ENCODE data around the gene FRS3. TPM values are rescaled to one million over a fixed set of nuclear protein-coding genes. Genes with fewer than 3 reads are reported as not detected.
A peak's percentile ranks its signal among the peaks of the same experiment; 100 is the strongest.

FRS3 gene
- total and polyA plus RNA-seq, 9 of the 15 experiments (the other 6 are each of a cell fraction or from before 2014, with no cell fraction given): 0.03 to 3.7 (median 1.6) TPM

- TF ChIP-seq CEBPG (CRISPR knock-in tag; IDR thresholded peaks at IDR 0.05) (peak; percentile 86), CEBPG (tag; conservative IDR thresholded peaks at IDR 0.05 in 1 of 2, IDR thresholded peaks at IDR 0.05 in 1 of 2) (peak; percentile 92 to 97), TAL1 (IDR thresholded peaks at IDR 0.05) (peak; percentile 80), TEAD4 (IDR thresholded peaks at IDR 0.05; ENCODE audit: low read length) (peak; percentile 85), TEAD4 (CRISPR knock-in tag; IDR thresholded peaks at IDR 0.05; ENCODE audit: borderline replicate concordance) (no peak), HDAC2 (IDR thresholded peaks at IDR 0.05) (peak; percentile 51; the same call in 1 of the 2 replicates), ZEB2 (IDR thresholded peaks at IDR 0.05) (peak; percentile 81), CBFA2T3 (IDR thresholded peaks at IDR 0.05) (peak; percentile 78), PTTG1 (tag; IDR thresholded peaks at IDR 0.05; ENCODE audit: low read depth) (no peak), CTBP1 (IDR thresholded peaks at IDR 0.05; ENCODE audit: borderline replicate concordance) (peak; percentile 96; the same call in 1 of the 2 replicates), NONO (IDR thresholded peaks at IDR 0.05; ENCODE audit: low read depth in 2 of 2, low read length in 1 of 2) (no peak), CXXC5 (CRISPR knock-in tag; IDR thresholded peaks at IDR 0.05) (peak; percentile 52), SMARCC2 (IDR thresholded peaks at IDR 0.05; ENCODE audit: low read depth) (peak; percentile 52; the same call in 1 of the 2 replicates), PML (IDR thresholded peaks at IDR 0.05; ENCODE audit: low read length) (peak; percentile 67; the same call in 1 of the 2 replicates), FOXO4 (CRISPR knock-in tag; IDR thresholded peaks at IDR 0.05) (no peak), NBN (IDR thresholded peaks at IDR 0.05; ENCODE audit: low read depth) (peak; percentile 72; the same call in 1 of the 2 replicates), TRIM24 (IDR thresholded peaks at IDR 0.05) (peak; percentile 52 to 81; a peak in 3 of 4 replicates), ZBTB8A (IDR thresholded peaks at IDR 0.05; ENCODE audit: partially characterized antibody) (no peak), MAZ (CRISPR knock-in tag; conservative IDR thresholded peaks at IDR 0.05 in 1 of 2, IDR thresholded peaks at IDR 0.05 in 1 of 2) (0 out of 4 replicates have a peak, but pooled peaks of 1 of the 2 experiments have one; percentile 32), ZNF133 (CRISPR knock-in tag; IDR thresholded peaks at IDR 0.05) (no peak), L3MBTL2 (IDR thresholded peaks at IDR 0.05) (peak; percentile 59), ATF3 (IDR thresholded peaks at IDR 0.05) (peak; percentile 59), ATF3 (CRISPR knock-in tag; conservative IDR thresholded peaks at IDR 0.05) (no peak), ETV5 (CRISPR knock-in tag; IDR thresholded peaks at IDR 0.05; ENCODE audit: low read depth) (no peak), TARDBP (IDR thresholded peaks at IDR 0.05) (no peak), NR2C2 (CRISPR knock-in tag; IDR thresholded peaks at IDR 0.05) (no peak), NR2C2 (tag; IDR thresholded peaks at IDR 0.05) (0 out of 2 replicates have a peak, but pooled peaks have one; percentile 37), SMAD4 (CRISPR knock-in tag; conservative IDR thresholded peaks at IDR 0.05) (0 out of 2 replicates have a peak, but pooled peaks have one; percentile 28), HSF4 (CRISPR knock-in tag; IDR thresholded peaks at IDR 0.05; ENCODE audit: borderline replicate concordance) (no peak), TCF3 (CRISPR knock-in tag; IDR thresholded peaks at IDR 0.05) (peak; percentile 77)
Observed at GRCh38 chr6:41747256-41748101, 32.2 kb downstream of the FRS3 start, which contains the start of gene PGC (continued).

All from K562 (cell line).